GM12878 (cell line): ENCODE data around the gene ZWILCH. TPM values are rescaled to one million over a fixed set of nuclear protein-coding genes. Genes with fewer than 3 reads are reported as not detected.

Experiments used
- ATAC-seq: fragments of 200-7000 bp; cut with Tn5 transposase; 3 replicates; pipeline ENCODE4 v1.9.1; 2020; ENCODE audit warnings: mild to moderate bottlenecking, moderate library complexity
- BruUV-seq: library from RNA; stranded (reverse); fragments of 400-500 nt; replicated peaks from 2 replicates; lab custom pipeline; 2021; lab: Mats Ljungman, UMichigan
- CTCF ChIA-PET: fragments of 300-600 bp; sonication (Branson Sonifier 250); formaldehyde crosslinking; extraction: SDS; loops from one replicate; lab custom pipeline; 2021; ENCODE audit warnings: inconsistent platforms; lab: Yijun Ruan, JAX
- POLR2A ChIA-PET: fragments of 350-600 bp; formaldehyde crosslinking; extraction: SDS; loops from one replicate; lab custom pipeline; 2021; ENCODE audit warnings: inconsistent platforms; lab: Charles Lee
- RAD21 ChIA-PET: fragments of 300-600 bp; sonication (Branson Sonifier 250); formaldehyde crosslinking; loops from one replicate; lab custom pipeline; 2023; ENCODE audit warnings: antibody characterized with exemption; ENCODE audit not compliant: unreplicated experiment; lab: Charles Lee
- SMC1A ChIA-PET: fragments of 300-600 bp; sonication (Branson Sonifier 250); formaldehyde crosslinking; loops from one replicate; lab custom pipeline; 2023; ENCODE audit not compliant: unreplicated experiment, uncharacterized antibody; lab: Charles Lee
- DNase-seq: peaks from one replicate; pipeline ENCODE4 v3.0.0-alpha.2; 2011; ENCODE audit warnings: low read depth, low spot score
- FAIRE-seq: peaks from 3 replicates; lab custom pipeline; 2011; peaks lifted over from hg19 to GRCh38; lab: Jason Lieb, UNC
- H2AFZ ChIP-seq: 2 replicates; pipeline ENCODE4 v1.6.0; 2011; ENCODE audit warnings: low read depth, low read length, control low read depth; ENCODE audit not compliant: control insufficient read depth
- H3K27ac ChIP-seq: 2 replicates; pipeline ENCODE4 v1.5.1; 2011; ENCODE audit warnings: control low read depth; ENCODE audit not compliant: control insufficient read depth, insufficient read depth
- H3K27me3 ChIP-seq, 2 experiments: replicated peaks in 1 of 2; 2 replicates each; pipeline versions ENCODE4 v1.6.0 to v1.6.1; 2011; ENCODE audit warnings: low read length in 1 of 2; ENCODE audit not compliant: control insufficient read depth in 2 of 2, insufficient read depth in 2 of 2
- H3K36me3 ChIP-seq, 2 experiments: 2 replicates each; pipeline ENCODE4 v1.5.1; 2011; ENCODE audit warnings: low read length in 1 of 2; ENCODE audit not compliant: control insufficient read depth in 2 of 2, insufficient read depth in 2 of 2
- H3K4me1 ChIP-seq: 2 replicates; pipeline ENCODE4 v1.6.1; 2011; ENCODE audit warnings: mild to moderate bottlenecking, low read length, moderate library complexity, mixed read lengths; ENCODE audit not compliant: control insufficient read depth, insufficient read depth
- H3K4me2 ChIP-seq: 2 replicates; pipeline ENCODE4 v1.6.0; 2011; ENCODE audit warnings: control low read depth; ENCODE audit not compliant: control insufficient read depth, insufficient read depth
- H3K4me3 ChIP-seq: fragments of 200-600 bp; sonication (generic); 2 replicates; pipeline ENCODE4 v1.5.1; 2016
- H3K79me2 ChIP-seq: 2 replicates; pipeline ENCODE4 v1.6.0; 2011; ENCODE audit warnings: low read length; ENCODE audit not compliant: control insufficient read depth, insufficient read depth
- H3K9ac ChIP-seq: 2 replicates; pipeline ENCODE4 v1.8.0; 2011; ENCODE audit warnings: low read length, control low read depth, mixed read lengths; ENCODE audit not compliant: control insufficient read depth, insufficient read depth
- H3K9me3 ChIP-seq: replicated peaks from 3 replicates; pipeline ENCODE4 v1.5.1; 2011; ENCODE audit warnings: mild to moderate bottlenecking, low read length; ENCODE audit not compliant: control insufficient read depth, insufficient read depth
- H4K20me1 ChIP-seq: 2 replicates; pipeline ENCODE4 v1.6.0; 2011; ENCODE audit not compliant: control insufficient read depth, insufficient read depth
- JUND ChIP-seq: IDR thresholded peaks from 2 replicates; pipeline ENCODE4 v1.6.1; 2012; ENCODE audit warnings: low read depth, mild to moderate bottlenecking, low read length, improper control_type of control experiment, moderate library complexity
- NFYB ChIP-seq: IDR thresholded peaks from 2 replicates; pipeline ENCODE4 v1.6.1; 2011; ENCODE audit warnings: low read depth, mild to moderate bottlenecking, low read length, improper control_type of control experiment, moderate library complexity; ENCODE audit not compliant: insufficient read depth
- NR2F1 ChIP-seq: fragments of 450-650 bp; conservative IDR thresholded peaks from 2 replicates; pipeline ENCODE4 v1.6.1; 2017; ENCODE audit warnings: mild to moderate bottlenecking
- ZSCAN29 ChIP-seq: fragments of 450-650 bp; IDR thresholded peaks from 2 replicates; pipeline ENCODE4 v1.6.1; 2017; ENCODE audit warnings: mild to moderate bottlenecking, moderate library complexity
- WGBS: methylation state at CpG from one replicate; pipeline ENCODE4 v1.1.6; 2016; ENCODE audit warnings: low lambda C conversion rate; ENCODE audit not compliant: insufficient replicate concordance, insufficient coverage; ENCODE audit errors: missing lambda C conversion rate; 5-methylcytosine and 5-hydroxymethylcytosine counted together
- in situ Hi-C: fragments of 300-500 bp; cut with MboI; formaldehyde crosslinking; loops from 9 replicates; pipeline ENCODE4 v1.14.3; 2018; ENCODE audit warnings: mixed read lengths
- intact Hi-C: fragments of 100-400 bp; cut with micrococcal nuclease; formaldehyde crosslinking; loops from one replicate; pipeline ENCODE4 v1.14.2; 2022; ENCODE audit not compliant: unreplicated experiment
- polyA plus RNA-seq, 11 experiments: library from polyadenylated mRNA; depleted of rRNA in 4 of 11; unstranded in 6 of 11; stranded (reverse) in 5 of 11; fragments of >200 nt; fragmentation: Nextera tagmentation in 4 of 11; fragmentation: Illumina TruSeq in 1 of 11; extraction: Ambion mirVana in 4 of 11; extraction: Trizol in 1 of 11; gene quantifications; 1 replicate in 1 of 11; 2 replicates in 10 of 11; pipeline versions ENCODE4 v1.2.1 to v1.2.3, GENCODE V29; 2011 to 2016; ENCODE audit warnings: inconsistent platforms in 2 of 11, missing spikeins in 2 of 11, low read depth in 1 of 11
- total RNA-seq, 4 experiments: library from RNA; depleted of rRNA in 3 of 4; stranded (reverse); fragments of >200 nt in 3 of 4; fragmentation: Illumina TruSeq in 1 of 4; extraction: Trizol in 1 of 4; gene quantifications; 2 replicates each; pipeline versions ENCODE4 v1.2.1 to v1.2.3, GENCODE V29; 2013 to 2021
- TF ChIP-seq, protein P1 (sequence below): IDR thresholded peaks from 2 replicates; pipeline ENCODE4 v1.6.1; 2011; ENCODE audit warnings: borderline replicate concordance, low read depth, mild to moderate bottlenecking, moderate library complexity, mixed read lengths, low read length; ENCODE audit not compliant: insufficient read depth; ENCODE audit errors: extremely low read length
- TF ChIP-seq, protein P2 (sequence below): fragments of 450-650 bp; IDR thresholded peaks from 2 replicates; pipeline ENCODE4 v1.6.1; 2017; ENCODE audit warnings: borderline replicate concordance
- TF ChIP-seq, protein P3 (sequence below): fragments of 150-350 bp; IDR thresholded peaks from 2 replicates; pipeline ENCODE4 v1.6.1; 2016; ENCODE audit warnings: low read depth, low read length
- TF ChIP-seq, protein P4 (sequence below): fragments of 450-650 bp; IDR thresholded peaks from 2 replicates; pipeline ENCODE4 v1.6.1; 2014; ENCODE audit warnings: mild to moderate bottlenecking
- TF ChIP-seq, protein P5 (sequence below): fragments of 450-650 bp; IDR thresholded peaks from 2 replicates; pipeline ENCODE4 v1.6.1; 2018; ENCODE audit warnings: mild to moderate bottlenecking, low read depth, moderate library complexity; ENCODE audit not compliant: partially characterized antibody

The ZWILCH gene
- total and polyA plus RNA-seq, 10 of the 15 experiments (the other 5 are each of a cell fraction or from before 2014, with no cell fraction given) = 15.6 to 73.9 (median 32.4) TPM

DNA sequence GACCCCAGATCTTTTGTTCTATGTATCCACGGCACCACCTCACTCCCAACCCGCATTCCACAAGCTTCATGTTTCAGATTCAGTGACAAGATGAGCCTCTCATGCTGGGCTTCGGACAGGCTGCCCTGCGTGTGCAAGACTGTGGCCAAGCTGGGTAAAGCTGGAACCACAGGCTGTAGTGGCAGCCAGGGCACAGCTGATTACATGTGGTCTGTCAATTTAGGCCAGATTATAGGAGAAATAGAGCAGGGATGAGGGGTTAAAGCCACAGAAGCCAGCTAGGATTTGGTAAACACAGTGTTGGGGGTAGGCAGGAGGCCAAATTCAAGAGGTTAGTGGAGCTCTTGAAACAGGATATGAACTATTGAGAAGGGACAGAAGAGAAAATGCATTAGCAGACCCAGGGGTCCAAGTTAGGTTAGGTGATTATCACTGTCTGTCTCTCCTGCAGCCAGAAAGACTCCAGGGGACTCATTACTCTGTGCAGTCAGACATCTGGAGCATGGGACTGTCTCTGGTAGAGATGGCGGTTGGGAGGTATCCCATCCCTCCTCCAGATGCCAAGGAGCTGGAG, 20.5 kb upstream of the ZWILCH start:
- no peak overlapping the region for H2AFZ ChIP-seq
- in situ Hi-C loops (no loop called here), intact Hi-C loops (no loop called here)
- ChIA-PET CTCF (interaction anchor here (1.4 to 1.7 kb wide), 2 partner anchors 10 to 13 kb away, joined by 4 to 5 read pairs; partner anchors contain the start of gene SNAPC5), POLR2A (interaction anchor here (0.6 kb wide), 2 partner anchors 14 to 25 kb away, joined by 3 read pairs; no protein-coding TSS in a partner anchor), RAD21 (no interaction called here), SMC1A (interaction anchor here (0.6 to 1.5 kb wide), 3 partner anchors 10 to 130 kb away, joined by 3 to 5 read pairs (median 3); no protein-coding TSS in a partner anchor)
- no peak overlapping the region for H3K4me2 ChIP-seq
- BruUV-seq = no TSS peak
- ATAC-seq (no peak), FAIRE-seq (no peak), DNase-seq (no peak)
- H3K36me3 ChIP-seq = peaks cover 34 to 39% of the 10 kb centered on the region in 2 experiments
- H3K4me3 ChIP-seq = no peak overlapping the region
- no peak overlapping the region for H3K27ac ChIP-seq
- H3K27me3 ChIP-seq = no peaks in the 10 kb centered on the region
- no peaks in the 10 kb centered on the region for H4K20me1 ChIP-seq
- no peaks in the 10 kb centered on the region for H3K4me1 ChIP-seq
- no peaks in the 10 kb centered on the region; the same call in 1 of the 2 replicates for H3K79me2 ChIP-seq
- WGBS = 100% methylated on average over 5 of the region's 5 CpGs
- H3K9ac ChIP-seq = no peak overlapping the region
- H3K9me3 ChIP-seq = no peaks in the 10 kb centered on the region
- TF ChIP-seq NFYB = no peak
- TF ChIP-seq, protein P1, sequence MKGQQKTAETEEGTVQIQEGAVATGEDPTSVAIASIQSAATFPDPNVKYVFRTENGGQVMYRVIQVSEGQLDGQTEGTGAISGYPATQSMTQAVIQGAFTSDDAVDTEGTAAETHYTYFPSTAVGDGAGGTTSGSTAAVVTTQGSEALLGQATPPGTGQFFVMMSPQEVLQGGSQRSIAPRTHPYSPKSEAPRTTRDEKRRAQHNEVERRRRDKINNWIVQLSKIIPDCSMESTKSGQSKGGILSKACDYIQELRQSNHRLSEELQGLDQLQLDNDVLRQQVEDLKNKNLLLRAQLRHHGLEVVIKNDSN = no peak
- TF ChIP-seq, protein P2, sequence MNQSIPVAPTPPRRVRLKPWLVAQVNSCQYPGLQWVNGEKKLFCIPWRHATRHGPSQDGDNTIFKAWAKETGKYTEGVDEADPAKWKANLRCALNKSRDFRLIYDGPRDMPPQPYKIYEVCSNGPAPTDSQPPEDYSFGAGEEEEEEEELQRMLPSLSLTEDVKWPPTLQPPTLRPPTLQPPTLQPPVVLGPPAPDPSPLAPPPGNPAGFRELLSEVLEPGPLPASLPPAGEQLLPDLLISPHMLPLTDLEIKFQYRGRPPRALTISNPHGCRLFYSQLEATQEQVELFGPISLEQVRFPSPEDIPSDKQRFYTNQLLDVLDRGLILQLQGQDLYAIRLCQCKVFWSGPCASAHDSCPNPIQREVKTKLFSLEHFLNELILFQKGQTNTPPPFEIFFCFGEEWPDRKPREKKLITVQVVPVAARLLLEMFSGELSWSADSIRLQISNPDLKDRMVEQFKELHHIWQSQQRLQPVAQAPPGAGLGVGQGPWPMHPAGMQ = no peak
- TF ChIP-seq, protein P3, sequence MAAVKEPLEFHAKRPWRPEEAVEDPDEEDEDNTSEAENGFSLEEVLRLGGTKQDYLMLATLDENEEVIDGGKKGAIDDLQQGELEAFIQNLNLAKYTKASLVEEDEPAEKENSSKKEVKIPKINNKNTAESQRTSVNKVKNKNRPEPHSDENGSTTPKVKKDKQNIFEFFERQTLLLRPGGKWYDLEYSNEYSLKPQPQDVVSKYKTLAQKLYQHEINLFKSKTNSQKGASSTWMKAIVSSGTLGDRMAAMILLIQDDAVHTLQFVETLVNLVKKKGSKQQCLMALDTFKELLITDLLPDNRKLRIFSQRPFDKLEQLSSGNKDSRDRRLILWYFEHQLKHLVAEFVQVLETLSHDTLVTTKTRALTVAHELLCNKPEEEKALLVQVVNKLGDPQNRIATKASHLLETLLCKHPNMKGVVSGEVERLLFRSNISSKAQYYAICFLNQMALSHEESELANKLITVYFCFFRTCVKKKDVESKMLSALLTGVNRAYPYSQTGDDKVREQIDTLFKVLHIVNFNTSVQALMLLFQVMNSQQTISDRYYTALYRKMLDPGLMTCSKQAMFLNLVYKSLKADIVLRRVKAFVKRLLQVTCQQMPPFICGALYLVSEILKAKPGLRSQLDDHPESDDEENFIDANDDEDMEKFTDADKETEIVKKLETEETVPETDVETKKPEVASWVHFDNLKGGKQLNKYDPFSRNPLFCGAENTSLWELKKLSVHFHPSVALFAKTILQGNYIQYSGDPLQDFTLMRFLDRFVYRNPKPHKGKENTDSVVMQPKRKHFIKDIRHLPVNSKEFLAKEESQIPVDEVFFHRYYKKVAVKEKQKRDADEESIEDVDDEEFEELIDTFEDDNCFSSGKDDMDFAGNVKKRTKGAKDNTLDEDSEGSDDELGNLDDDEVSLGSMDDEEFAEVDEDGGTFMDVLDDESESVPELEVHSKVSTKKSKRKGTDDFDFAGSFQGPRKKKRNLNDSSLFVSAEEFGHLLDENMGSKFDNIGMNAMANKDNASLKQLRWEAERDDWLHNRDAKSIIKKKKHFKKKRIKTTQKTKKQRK = no peak
- TF ChIP-seq, protein P4, sequence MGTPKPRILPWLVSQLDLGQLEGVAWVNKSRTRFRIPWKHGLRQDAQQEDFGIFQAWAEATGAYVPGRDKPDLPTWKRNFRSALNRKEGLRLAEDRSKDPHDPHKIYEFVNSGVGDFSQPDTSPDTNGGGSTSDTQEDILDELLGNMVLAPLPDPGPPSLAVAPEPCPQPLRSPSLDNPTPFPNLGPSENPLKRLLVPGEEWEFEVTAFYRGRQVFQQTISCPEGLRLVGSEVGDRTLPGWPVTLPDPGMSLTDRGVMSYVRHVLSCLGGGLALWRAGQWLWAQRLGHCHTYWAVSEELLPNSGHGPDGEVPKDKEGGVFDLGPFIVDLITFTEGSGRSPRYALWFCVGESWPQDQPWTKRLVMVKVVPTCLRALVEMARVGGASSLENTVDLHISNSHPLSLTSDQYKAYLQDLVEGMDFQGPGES = no peak
- TF ChIP-seq NR2F1 = no peak
- no peak for TF ChIP-seq ZSCAN29
- TF ChIP-seq JUND = no peak
- TF ChIP-seq, protein P5, sequence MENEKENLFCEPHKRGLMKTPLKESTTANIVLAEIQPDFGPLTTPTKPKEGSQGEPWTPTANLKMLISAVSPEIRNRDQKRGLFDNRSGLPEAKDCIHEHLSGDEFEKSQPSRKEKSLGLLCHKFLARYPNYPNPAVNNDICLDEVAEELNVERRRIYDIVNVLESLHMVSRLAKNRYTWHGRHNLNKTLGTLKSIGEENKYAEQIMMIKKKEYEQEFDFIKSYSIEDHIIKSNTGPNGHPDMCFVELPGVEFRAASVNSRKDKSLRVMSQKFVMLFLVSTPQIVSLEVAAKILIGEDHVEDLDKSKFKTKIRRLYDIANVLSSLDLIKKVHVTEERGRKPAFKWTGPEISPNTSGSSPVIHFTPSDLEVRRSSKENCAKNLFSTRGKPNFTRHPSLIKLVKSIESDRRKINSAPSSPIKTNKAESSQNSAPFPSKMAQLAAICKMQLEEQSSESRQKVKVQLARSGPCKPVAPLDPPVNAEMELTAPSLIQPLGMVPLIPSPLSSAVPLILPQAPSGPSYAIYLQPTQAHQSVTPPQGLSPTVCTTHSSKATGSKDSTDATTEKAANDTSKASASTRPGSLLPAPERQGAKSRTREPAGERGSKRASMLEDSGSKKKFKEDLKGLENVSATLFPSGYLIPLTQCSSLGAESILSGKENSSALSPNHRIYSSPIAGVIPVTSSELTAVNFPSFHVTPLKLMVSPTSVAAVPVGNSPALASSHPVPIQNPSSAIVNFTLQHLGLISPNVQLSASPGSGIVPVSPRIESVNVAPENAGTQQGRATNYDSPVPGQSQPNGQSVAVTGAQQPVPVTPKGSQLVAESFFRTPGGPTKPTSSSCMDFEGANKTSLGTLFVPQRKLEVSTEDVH = no peak
